Gastroesophageal sphincter (tissue), 4 donors: Measurements from ENCODE around the gene HES4. TPM values are rescaled to one million over a fixed set of nuclear protein-coding genes. Genes with fewer than 3 reads are reported as not detected.
"Not testable (repeated sequence)": the region's sequence is repeated elsewhere in the genome, so short reads cannot be mapped to it uniquely, and the experiment has no call there.

Experiments
- ATAC-seq: fragments of 150-250 bp; one replicate; pipeline ENCODE4 v1.9.1; 2016; ENCODE audit warnings: mild to moderate bottlenecking, moderate library complexity
- H3K27ac ChIP-seq, 4 donors: fragments of 200-600 bp; sonication (generic) in 3 of 4; 1 replicate in 3 of 4; 2 replicates in 1 of 4; pipeline ENCODE4 v1.5.1; 2016 to 2019
- H3K27me3 ChIP-seq: fragments of 200-600 bp; sonication (generic); one replicate; pipeline ENCODE4 v1.5.1; 2019
- H3K36me3 ChIP-seq, 2 donors: fragments of 200-600 bp; sonication (generic); one replicate each; pipeline ENCODE4 v1.5.1; 2019; ENCODE audit warnings: control low read depth in 1 of 2
- H3K4me1 ChIP-seq, 3 donors: fragments of 200-600 bp; sonication (generic); 1 replicate in 2 of 3; 2 replicates in 1 of 3; pipeline ENCODE4 v1.5.1; 2016 to 2019; ENCODE audit warnings: control low read depth in 2 of 3
- H3K4me3 ChIP-seq, 2 donors: fragments of 200-600 bp; sonication (generic); one replicate each; pipeline ENCODE4 v1.5.1; 2019; ENCODE audit warnings: mild to moderate bottlenecking in 1 of 2, moderate library complexity in 1 of 2
- H3K9me3 ChIP-seq, 3 donors: fragments of 200-600 bp; sonication (generic); one replicate each; pipeline ENCODE4 v1.5.1; 2017 to 2019; ENCODE audit warnings: control low read depth in 2 of 3
- CTCF ChIP-seq, 4 experiments: fragments of 200-600 bp in 2 of 4; fragments of 450-650 bp in 2 of 4; sonication (generic) in 1 of 4; IDR thresholded peaks; one replicate each; pipeline ENCODE4 v1.5.1; 2017 to 2019; ENCODE audit warnings: antibody characterized with exemption in 4 of 4, mild to moderate bottlenecking in 2 of 4, moderate library complexity in 2 of 4
- EP300 ChIP-seq: sonication (generic); formaldehyde crosslinking; IDR thresholded peaks from one replicate; pipeline ENCODE4 v1.6.1; 2017; ENCODE audit warnings: antibody characterized with exemption, mild to moderate bottlenecking
- POLR2A ChIP-seq, 2 donors: fragments of 450-650 bp; IDR thresholded peaks; one replicate each; pipeline ENCODE4 v1.6.1; 2017; ENCODE audit warnings: antibody characterized with exemption in 2 of 2, mild to moderate bottlenecking in 2 of 2, moderate library complexity in 1 of 2
- POLR2AphosphoS5 ChIP-seq: sonication (generic); formaldehyde crosslinking; IDR thresholded peaks from one replicate; pipeline ENCODE4 v1.6.1; 2017; ENCODE audit warnings: antibody characterized with exemption
- WGBS, 2 donors: methylation state at CpG; one replicate each; pipeline ENCODE4 v1.1.5; 2018; ENCODE audit warnings: low coverage in 1 of 2; 5-methylcytosine and 5-hydroxymethylcytosine counted together
- total RNA-seq, 4 donors: library from RNA; depleted of rRNA; stranded (reverse); fragments of >200 nt; gene quantifications; one replicate each; pipeline ENCODE4 v1.1.0, GENCODE V29; 2016

HES4 gene
- total RNA-seq, 4 donors from 2014 or later, result 33.6 to 77.6 (median 48.4) TPM

- H3K27me3 ChIP-seq, result peaks cover 74% of the 10 kb centered on the region
- no peak for ATAC-seq
Measured at GRCh38 chr1:978835-979743, 20.8 kb downstream of the HES4 start.

GRCh38 chr1:978069-978834, 21.6 kb downstream of the HES4 start:
- Histone ChIP-seq H3K27ac (no peak overlapping the region), H3K27me3 (peaks cover 74% of the 10 kb centered on the region), H3K4me1 (peaks cover 0 to 14% (median 5%) of the 10 kb centered on the region in 3 donors), H3K4me3 (no peak overlapping the region), H3K36me3 (no peaks in the 10 kb centered on the region), H3K9me3 (no peaks in the 10 kb centered on the region)
- no peak for ATAC-seq
- no CpG with 5 or more reads among the region's 44 CpGs for WGBS, 2 donors
- TF ChIP-seq EP300, result no peak
- TF ChIP-seq CTCF (IDR thresholded peaks at IDR 0.05), result no peak
- TF ChIP-seq POLR2A (IDR thresholded peaks at IDR 0.05), result no peak
- no peak for TF ChIP-seq POLR2AphosphoS5

More at GRCh38 chr1:978835-979743, 20.8 kb downstream of the HES4 start:
- WGBS, 2 donors, result 100% methylated on average over 1 of the region's 60 CpGs; no CpG with 5 or more reads in 1 of the 2 donors
- H3K36me3 ChIP-seq, result no peaks in the 10 kb centered on the region
- TF ChIP-seq CTCF (IDR thresholded peaks at IDR 0.05) (no peak), EP300 (no peak), POLR2A (IDR thresholded peaks at IDR 0.05) (no peak), POLR2AphosphoS5 (no peak)
- H3K4me3 ChIP-seq, result no peak overlapping the region
- no peaks in the 10 kb centered on the region for H3K9me3 ChIP-seq
- no peak overlapping the region for H3K27ac ChIP-seq
- H3K4me1 ChIP-seq, result peaks cover 0 to 18% (median 5%) of the 10 kb centered on the region in 3 donors

GRCh38 chr1:976791-977190, 23.1 kb downstream of the HES4 start:
- peaks cover 74% of the 10 kb centered on the region for H3K27me3 ChIP-seq
- H3K9me3 ChIP-seq, H3K36me3 ChIP-seq, ATAC-seq, H3K27ac ChIP-seq: not testable (repeated sequence)
- H3K4me3 ChIP-seq, result peak overlapping the region in 1 of 2 donors; percentile 44
- no CpG with 5 or more reads among the region's 39 CpGs for WGBS, 2 donors
- H3K4me1 ChIP-seq, result peaks cover 0 to 14% (median 5%) of the 10 kb centered on the region in 3 donors

GRCh38 chr1:975896-976683, 23.8 kb downstream of the HES4 start:
- peak; percentile 81 for ATAC-seq
- TF ChIP-seq POLR2AphosphoS5, result no peak
- TF ChIP-seq CTCF (IDR thresholded peaks at IDR 0.05), result peak in 3 of 4 experiments; percentile 69 to 86 (median 79)
- H3K36me3 ChIP-seq, result no peaks in the 10 kb centered on the region

GRCh38 chr1:975365-975764, 24.5 kb downstream of the HES4 start:
- 37 to 65% methylated on average over 2 of the region's 9 CpGs for WGBS, 2 donors
- peaks cover 0 to 14% (median 5%) of the 10 kb centered on the region in 3 donors for H3K4me1 ChIP-seq
- peak overlapping the region in 1 of 2 donors; percentile 44 for H3K4me3 ChIP-seq
- no peak overlapping the region for H3K27ac ChIP-seq
- ATAC-seq, result no peak
- H3K36me3 ChIP-seq, result no peaks in the 10 kb centered on the region
- H3K27me3 ChIP-seq, result peaks cover 75% of the 10 kb centered on the region
- TF ChIP-seq EP300 (no peak), POLR2A (IDR thresholded peaks at IDR 0.05) (no peak), POLR2AphosphoS5 (no peak), CTCF (IDR thresholded peaks at IDR 0.05) (no peak)
- no peaks in the 10 kb centered on the region for H3K9me3 ChIP-seq

More at GRCh38 chr1:975896-976683, 23.8 kb downstream of the HES4 start:
- H3K4me3 ChIP-seq, result peak overlapping the region; percentile 8 to 44
- peaks cover 0 to 14% (median 5%) of the 10 kb centered on the region in 3 donors for H3K4me1 ChIP-seq
- no CpG with 5 or more reads among the region's 40 CpGs for WGBS, 2 donors
- no peaks in the 10 kb centered on the region for H3K9me3 ChIP-seq
- peak overlapping the region in 3 of 4 donors; percentile 37 to 46 (median 44) for H3K27ac ChIP-seq
- peaks cover 75% of the 10 kb centered on the region for H3K27me3 ChIP-seq
